CD14-positive monocyte (primary cell): Measurements from ENCODE around the gene RAB6A. TPM values are rescaled to one million over a fixed set of nuclear protein-coding genes. Genes with fewer than 3 reads are reported as not detected.

ENCODE experiments used
- DNase-seq, 3 donors: peaks; one replicate each; pipeline ENCODE4 v3.0.0-alpha.2; 2011 to 2022
- H2AFZ ChIP-seq: 2 replicates; pipeline ENCODE4 v1.6.0; 2012; ENCODE audit warnings: mild to moderate bottlenecking, low read depth, low read length, inconsistent platforms; ENCODE audit not compliant: insufficient read depth, poor library complexity, severe bottlenecking
- H3K27ac ChIP-seq, 2 donors: 1 replicate in 1 of 2; 2 replicates in 1 of 2; pipeline ENCODE4 v1.5.1; 2012 to 2013; ENCODE audit warnings: low read length in 2 of 2, control low read depth in 1 of 2, inconsistent platforms in 1 of 2, low read depth in 1 of 2, mild to moderate bottlenecking in 1 of 2
- H3K27me3 ChIP-seq, 2 donors: one replicate each; pipeline versions ENCODE4 v1.6.0 to v1.6.1; 2011 to 2013; ENCODE audit warnings: low read length in 2 of 2; ENCODE audit not compliant: control insufficient read depth in 2 of 2, insufficient read depth in 2 of 2
- H3K36me3 ChIP-seq, 2 donors: replicated peaks in 1 of 2; 1 replicate in 1 of 2; 2 replicates in 1 of 2; pipeline versions ENCODE4 v1.5.1 to v1.6.1; 2012 to 2013; ENCODE audit warnings: low read length in 2 of 2, control low read depth in 1 of 2, inconsistent platforms in 1 of 2, mild to moderate bottlenecking in 1 of 2; ENCODE audit not compliant: insufficient read depth in 2 of 2, control insufficient read depth in 1 of 2
- H3K4me1 ChIP-seq, 2 donors: 1 replicate in 1 of 2; 2 replicates in 1 of 2; pipeline versions ENCODE4 v1.5.1 to v1.6.1; 2012 to 2013; ENCODE audit warnings: low read length in 2 of 2, control low read depth in 1 of 2, inconsistent platforms in 1 of 2, mild to moderate bottlenecking in 1 of 2, moderate library complexity in 1 of 2; ENCODE audit not compliant: insufficient read depth in 2 of 2, control insufficient read depth in 1 of 2
- H3K4me2 ChIP-seq: replicated peaks from 2 replicates; pipeline ENCODE3; 2012; ENCODE audit warnings: low read length, moderate library complexity, mild to moderate bottlenecking; ENCODE audit not compliant: poor library complexity, severe bottlenecking; ENCODE audit errors: extremely low read depth
- H3K4me3 ChIP-seq, 3 experiments: fragments of 200-600 bp in 1 of 3; sonication (generic) in 1 of 3; replicated peaks in 1 of 3; 1 replicate in 2 of 3; 2 replicates in 1 of 3; pipeline ENCODE4 v1.5.1; 2011 to 2013; ENCODE audit warnings: low read length in 3 of 3, mild to moderate bottlenecking in 3 of 3, control low read depth in 2 of 3, low read depth in 2 of 3, inconsistent platforms in 1 of 3, moderate library complexity in 1 of 3
- H3K79me2 ChIP-seq: 2 replicates; pipeline ENCODE4 v1.6.0; 2012; ENCODE audit warnings: mild to moderate bottlenecking, control low read depth, inconsistent platforms, low read length, moderate library complexity; ENCODE audit not compliant: insufficient read depth
- H3K9ac ChIP-seq: 2 replicates; pipeline ENCODE4 v1.6.0; 2017; ENCODE audit warnings: low read length, mild to moderate bottlenecking; ENCODE audit not compliant: insufficient read depth, poor library complexity, severe bottlenecking
- H3K9me3 ChIP-seq, 2 donors: replicated peaks in 1 of 2; 1 replicate in 1 of 2; 2 replicates in 1 of 2; pipeline versions ENCODE4 v1.5.1 to v1.6.1; 2012 to 2013; ENCODE audit warnings: low read length in 2 of 2, control low read depth in 1 of 2; ENCODE audit not compliant: control insufficient read depth in 1 of 2, insufficient read depth in 1 of 2
- H4K20me1 ChIP-seq: 2 replicates; pipeline ENCODE4 v1.6.0; 2012; ENCODE audit warnings: mild to moderate bottlenecking, low read length, control low read depth, moderate library complexity; ENCODE audit not compliant: insufficient read depth
- H3K27ac Mint-ChIP-seq, 7 donors: one replicate each; pipeline ENCODE4 v1.8.0; 2020; ENCODE audit warnings: mild to moderate bottlenecking in 7 of 7, mixed read lengths in 7 of 7, moderate library complexity in 6 of 7, inconsistent platforms in 2 of 7
- H3K27me3 Mint-ChIP-seq, 3 donors: one replicate each; pipeline ENCODE4 v1.8.0; 2021 to 2022; ENCODE audit warnings: low read depth in 3 of 3, mild to moderate bottlenecking in 3 of 3, mixed read lengths in 3 of 3, moderate library complexity in 3 of 3, inconsistent platforms in 1 of 3
- H3K36me3 Mint-ChIP-seq, 2 donors: one replicate each; pipeline ENCODE4 v1.8.0; 2020; ENCODE audit warnings: mixed read lengths in 2 of 2, inconsistent platforms in 1 of 2, mild to moderate bottlenecking in 1 of 2
- H3K4me1 Mint-ChIP-seq: one replicate; pipeline ENCODE4 v1.8.0; 2020; ENCODE audit warnings: mild to moderate bottlenecking, mixed read lengths
- H3K4me3 Mint-ChIP-seq, 2 donors: one replicate each; pipeline ENCODE4 v1.8.0; 2020; ENCODE audit warnings: mild to moderate bottlenecking in 2 of 2, mixed read lengths in 2 of 2, moderate library complexity in 1 of 2
- H3K9me3 Mint-ChIP-seq, 7 donors: one replicate each; pipeline ENCODE4 v1.8.0; 2020 to 2022; ENCODE audit warnings: mixed read lengths in 7 of 7, mild to moderate bottlenecking in 6 of 7, moderate library complexity in 6 of 7, inconsistent platforms in 2 of 7
- WGBS: methylation state at CpG from one replicate; pipeline ENCODE4 v1.1.5; 2013; ENCODE audit warnings: missing lambda C conversion rate; ENCODE audit not compliant: insufficient coverage; 5-methylcytosine and 5-hydroxymethylcytosine counted together
- intact Hi-C, 2 donors: fragments of 100-400 bp; cut with micrococcal nuclease; formaldehyde crosslinking; loops; one replicate each; pipeline versions ENCODE4 v1.15.0 to v1.15.1; 2023
- polyA plus RNA-seq, 3 donors: library from polyadenylated mRNA; depleted of rRNA in 1 of 3; unstranded in 2 of 3; stranded (reverse) in 1 of 3; fragments of 300-500 nt in 2 of 3; fragments of >200 nt in 1 of 3; fragmentation: Illumina TruSeq in 2 of 3; gene quantifications; 1 replicate in 2 of 3; 2 replicates in 1 of 3; pipeline ENCODE4 v1.2.3, GENCODE V29; 2012 to 2021
- TF ChIP-seq, protein P1 (sequence below): fragments of 200-600 bp; IDR thresholded peaks from one replicate; pipeline ENCODE4 v1.8.0; 2022; ENCODE audit warnings: antibody characterized with exemption, mild to moderate bottlenecking

The RAB6A gene
- polyA plus RNA-seq, 3 donors, result 38.3 to 91.3 (median 78.6) TPM

DNA sequence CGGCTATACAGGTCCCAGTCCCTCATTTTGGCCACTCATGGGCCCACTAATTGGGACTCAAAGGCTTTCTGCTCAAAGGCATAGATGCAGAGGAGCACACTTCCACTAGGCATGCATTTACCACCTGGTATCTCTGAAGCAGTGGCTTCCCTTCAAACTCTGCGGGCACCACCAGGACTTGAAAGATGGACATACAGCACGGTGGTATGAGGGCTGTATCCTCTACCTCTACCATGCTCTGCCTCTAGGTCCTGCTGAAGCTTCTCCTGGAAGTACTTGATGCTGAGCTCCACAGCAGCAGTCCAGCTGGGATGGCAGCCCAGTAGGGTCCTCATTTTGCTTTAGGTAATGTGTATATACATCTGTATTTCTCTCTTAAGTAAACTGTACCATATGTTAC is 49.9 kb downstream of the RAB6A start:
- Histone ChIP-seq H3K9ac (no peak overlapping the region), H3K27ac (no peak overlapping the region), H3K27me3 (no peaks in the 10 kb centered on the region), H3K9me3 (no peaks in the 10 kb centered on the region), H4K20me1 (peaks cover 4% of the 10 kb centered on the region), H3K36me3 (peaks cover 40 to 81% of the 10 kb centered on the region in 2 donors), H3K79me2 (peaks cover 4% of the 10 kb centered on the region), H3K4me3 (no peak overlapping the region), H3K4me2 (no peak overlapping the region), H2AFZ (no peak overlapping the region), H3K4me1 (no peaks in the 10 kb centered on the region)
- H3K4me1 Mint-ChIP-seq, result peaks cover 2% of the 10 kb centered on the region
- intact Hi-C loops, result no loop called here
- H3K27ac Mint-ChIP-seq, result peak overlapping the region in 1 of 7 donors; percentile 12
- WGBS, result 100% methylated on average over 2 of the region's 3 CpGs
- H3K4me3 Mint-ChIP-seq, result no peak overlapping the region
- DNase-seq, result no peak
- TF ChIP-seq, protein P1, sequence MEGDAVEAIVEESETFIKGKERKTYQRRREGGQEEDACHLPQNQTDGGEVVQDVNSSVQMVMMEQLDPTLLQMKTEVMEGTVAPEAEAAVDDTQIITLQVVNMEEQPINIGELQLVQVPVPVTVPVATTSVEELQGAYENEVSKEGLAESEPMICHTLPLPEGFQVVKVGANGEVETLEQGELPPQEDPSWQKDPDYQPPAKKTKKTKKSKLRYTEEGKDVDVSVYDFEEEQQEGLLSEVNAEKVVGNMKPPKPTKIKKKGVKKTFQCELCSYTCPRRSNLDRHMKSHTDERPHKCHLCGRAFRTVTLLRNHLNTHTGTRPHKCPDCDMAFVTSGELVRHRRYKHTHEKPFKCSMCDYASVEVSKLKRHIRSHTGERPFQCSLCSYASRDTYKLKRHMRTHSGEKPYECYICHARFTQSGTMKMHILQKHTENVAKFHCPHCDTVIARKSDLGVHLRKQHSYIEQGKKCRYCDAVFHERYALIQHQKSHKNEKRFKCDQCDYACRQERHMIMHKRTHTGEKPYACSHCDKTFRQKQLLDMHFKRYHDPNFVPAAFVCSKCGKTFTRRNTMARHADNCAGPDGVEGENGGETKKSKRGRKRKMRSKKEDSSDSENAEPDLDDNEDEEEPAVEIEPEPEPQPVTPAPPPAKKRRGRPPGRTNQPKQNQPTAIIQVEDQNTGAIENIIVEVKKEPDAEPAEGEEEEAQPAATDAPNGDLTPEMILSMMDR, result no peak
- peaks cover 41 to 69% of the 10 kb centered on the region in 2 donors for H3K36me3 Mint-ChIP-seq
- H3K9me3 Mint-ChIP-seq, result no peaks in the 10 kb centered on the region
- H3K27me3 Mint-ChIP-seq, result no peaks in the 10 kb centered on the region

DNA sequence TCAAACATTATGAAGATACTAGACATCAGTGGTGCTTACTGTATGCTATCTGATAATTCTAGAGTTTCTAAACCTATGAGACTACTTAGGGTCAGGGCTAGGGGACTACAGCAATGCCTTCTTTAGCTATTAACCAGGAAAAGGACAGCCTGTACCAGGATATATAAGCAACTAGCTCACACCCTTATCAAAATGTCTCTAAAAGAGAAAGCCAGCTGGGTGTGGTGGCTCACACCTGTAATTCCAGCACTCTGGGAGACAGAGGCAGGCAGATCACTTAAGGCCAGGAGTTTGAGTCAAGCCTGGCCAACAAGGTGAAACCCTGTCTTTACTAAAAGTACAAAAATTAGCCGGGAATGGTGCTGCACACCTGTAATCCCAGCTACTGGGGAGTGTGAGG is 55.8 kb downstream of the RAB6A start:
- Histone ChIP-seq H3K27me3 (no peaks in the 10 kb centered on the region), H3K36me3 (peaks cover 50 to 82% of the 10 kb centered on the region in 2 donors), H3K4me1 (no peaks in the 10 kb centered on the region), H2AFZ (no peak overlapping the region), H3K4me3 (no peak overlapping the region), H4K20me1 (no peaks in the 10 kb centered on the region), H3K27ac (no peak overlapping the region), H3K9me3 (no peaks in the 10 kb centered on the region), H3K4me2 (no peak overlapping the region), H3K79me2 (no peaks in the 10 kb centered on the region), H3K9ac (no peak overlapping the region)
- Mint-ChIP-seq H3K27me3 (peaks cover 0 to 1% (median 0%) of the 10 kb centered on the region in 3 donors), H3K4me1 (no peaks in the 10 kb centered on the region), H3K4me3 (no peak overlapping the region), H3K36me3 (peaks cover 57 to 67% of the 10 kb centered on the region in 2 donors), H3K27ac (no peak overlapping the region), H3K9me3 (no peaks in the 10 kb centered on the region)
- no peak for DNase-seq
- TF ChIP-seq, protein P1, result no peak
- intact Hi-C loops, result no loop called here
- 100% methylated on average over 1 of the region's 1 CpG for WGBS
